ENCODE results near the gene NPS.

- TF ChIP-seq, protein P1, sequence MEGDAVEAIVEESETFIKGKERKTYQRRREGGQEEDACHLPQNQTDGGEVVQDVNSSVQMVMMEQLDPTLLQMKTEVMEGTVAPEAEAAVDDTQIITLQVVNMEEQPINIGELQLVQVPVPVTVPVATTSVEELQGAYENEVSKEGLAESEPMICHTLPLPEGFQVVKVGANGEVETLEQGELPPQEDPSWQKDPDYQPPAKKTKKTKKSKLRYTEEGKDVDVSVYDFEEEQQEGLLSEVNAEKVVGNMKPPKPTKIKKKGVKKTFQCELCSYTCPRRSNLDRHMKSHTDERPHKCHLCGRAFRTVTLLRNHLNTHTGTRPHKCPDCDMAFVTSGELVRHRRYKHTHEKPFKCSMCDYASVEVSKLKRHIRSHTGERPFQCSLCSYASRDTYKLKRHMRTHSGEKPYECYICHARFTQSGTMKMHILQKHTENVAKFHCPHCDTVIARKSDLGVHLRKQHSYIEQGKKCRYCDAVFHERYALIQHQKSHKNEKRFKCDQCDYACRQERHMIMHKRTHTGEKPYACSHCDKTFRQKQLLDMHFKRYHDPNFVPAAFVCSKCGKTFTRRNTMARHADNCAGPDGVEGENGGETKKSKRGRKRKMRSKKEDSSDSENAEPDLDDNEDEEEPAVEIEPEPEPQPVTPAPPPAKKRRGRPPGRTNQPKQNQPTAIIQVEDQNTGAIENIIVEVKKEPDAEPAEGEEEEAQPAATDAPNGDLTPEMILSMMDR (conservative IDR thresholded peaks at IDR 0.05; ENCODE audit: low read length) = no peak
- TF ChIP-seq EZH2phosphoT487 (IDR thresholded peaks at IDR 0.05; ENCODE audit: borderline replicate concordance) = no peak
These were observed 15.0 kb upstream of the NPS start for GRCh38 chr10:127534074-127534473.

All from Loucy (cell line).